GM12878 (cell line): Measurements from ENCODE around the gene PDE6B. TPM values are rescaled to one million over a fixed set of nuclear protein-coding genes. Genes with fewer than 3 reads are reported as not detected.

ENCODE experiments used
- CBX5 ChIP-seq: sonication (generic); IDR thresholded peaks from 2 replicates; pipeline ENCODE4 v1.6.1; 2016; ENCODE audit warnings: low read depth, moderate library complexity, mild to moderate bottlenecking, inconsistent platforms
- CUX1 ChIP-seq: IDR thresholded peaks from 2 replicates; pipeline ENCODE4 v1.6.1; 2012; ENCODE audit warnings: improper control_type of control experiment, low read depth, low read length; ENCODE audit not compliant: insufficient replicate concordance
- HDGF ChIP-seq: fragments of 450-650 bp; IDR thresholded peaks from 2 replicates; pipeline ENCODE4 v1.6.1; 2016; ENCODE audit warnings: antibody characterized with exemption
- MEF2B ChIP-seq: fragments of 450-650 bp; IDR thresholded peaks from 2 replicates; pipeline ENCODE4 v1.6.1; 2018; ENCODE audit warnings: mild to moderate bottlenecking, moderate library complexity; ENCODE audit not compliant: partially characterized antibody, poor library complexity, severe bottlenecking
- NFYB ChIP-seq: IDR thresholded peaks from 2 replicates; pipeline ENCODE4 v1.6.1; 2011; ENCODE audit warnings: low read depth, mild to moderate bottlenecking, low read length, improper control_type of control experiment, moderate library complexity; ENCODE audit not compliant: insufficient read depth
- ZBTB33 ChIP-seq: fragments of 450-650 bp; IDR thresholded peaks from 2 replicates; pipeline ENCODE4 v1.6.1; 2017; ENCODE audit warnings: mild to moderate bottlenecking
- polyA plus RNA-seq, 11 experiments: library from polyadenylated mRNA; depleted of rRNA in 4 of 11; unstranded in 6 of 11; stranded (reverse) in 5 of 11; fragments of >200 nt; fragmentation: Nextera tagmentation in 4 of 11; fragmentation: Illumina TruSeq in 1 of 11; extraction: Ambion mirVana in 4 of 11; extraction: Trizol in 1 of 11; gene quantifications; 1 replicate in 1 of 11; 2 replicates in 10 of 11; pipeline versions ENCODE4 v1.2.1 to v1.2.3, GENCODE V29; 2011 to 2016; ENCODE audit warnings: inconsistent platforms in 2 of 11, missing spikeins in 2 of 11, low read depth in 1 of 11
- total RNA-seq, 4 experiments: library from RNA; depleted of rRNA in 3 of 4; stranded (reverse); fragments of >200 nt in 3 of 4; fragmentation: Illumina TruSeq in 1 of 4; extraction: Trizol in 1 of 4; gene quantifications; 2 replicates each; pipeline versions ENCODE4 v1.2.1 to v1.2.3, GENCODE V29; 2013 to 2021

PDE6B gene
- total and polyA plus RNA-seq, 10 of the 15 experiments (the other 5 are each of a cell fraction or from before 2014, with no cell fraction given) = 2.6 to 6.4 (median 3.8) TPM

GRCh38 chr4:656436-657337 is 31.3 kb downstream of the PDE6B start (continued):
- TF ChIP-seq ZBTB33 (no peak), NFYB (no peak), MEF2B (no peak), HDGF (no peak), CUX1 (no peak), CBX5 (no peak)
